COR-L47 (cell line): ENCODE data around the gene EIF4EBP3.
A peak's percentile ranks its signal among the peaks of the same experiment; 100 is the strongest.

Experiments used
- DNase-seq: peaks from one replicate; lab custom pipeline; 2025; lab: John Stamatoyannopoulos, UW

The EIF4EBP3 gene

GRCh38 chr5:140557136-140557805 lies 9.8 kb downstream of the EIF4EBP3 start, which contains the start of gene SRA1:
Gene SRA1, minus strand, starts transcription at chr5:140557473. Its CDS starts 21 bp downstream, at chr5:140557452.
- peak; percentile 91 for DNase-seq

- no peak for DNase-seq
These were observed 10.5 kb downstream of the EIF4EBP3 start for GRCh38 chr5:140557965-140558364.

GRCh38 chr5:140558542-140558941 lies 11.1 kb downstream of the EIF4EBP3 start:
- no peak for DNase-seq

GRCh38 chr5:140560227-140560626 lies 12.8 kb downstream of the EIF4EBP3 start:
- DNase-seq, result no peak

DNA sequence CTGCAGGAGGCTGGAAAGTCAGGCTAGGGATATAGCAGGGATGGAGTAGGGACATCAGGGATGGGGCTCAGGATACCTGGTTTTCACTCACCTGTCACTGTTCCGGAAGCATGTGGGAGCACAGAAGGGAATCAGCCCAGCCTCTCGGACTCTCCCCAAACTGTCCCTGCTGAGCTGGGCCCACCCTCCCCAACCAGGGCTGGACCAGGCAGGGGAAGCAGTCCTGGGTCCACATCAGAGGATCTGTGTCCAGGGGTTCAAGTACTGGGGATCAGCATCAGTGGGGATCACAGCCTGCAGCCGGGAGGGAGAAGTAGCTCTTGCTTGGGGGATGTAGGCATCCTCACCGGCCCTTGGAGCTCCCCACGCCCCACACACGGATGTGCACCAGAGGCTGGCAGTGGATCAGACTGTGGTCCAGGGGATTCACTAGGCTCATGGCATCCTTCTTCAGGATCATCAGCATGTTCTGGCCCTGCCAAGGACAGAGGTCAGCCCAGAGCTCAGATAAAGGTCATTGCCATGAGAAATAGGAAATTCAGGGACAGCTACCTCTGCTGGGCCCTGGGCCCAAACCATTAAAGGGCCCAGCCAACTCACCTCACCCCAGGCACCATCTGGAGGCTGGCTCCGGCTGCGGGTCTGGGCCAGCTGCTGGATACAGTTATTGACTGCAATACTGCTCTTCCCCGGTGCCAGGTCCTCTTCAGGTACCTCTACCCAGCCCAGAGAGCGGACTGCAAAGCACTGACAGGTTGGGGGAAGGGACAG lies 14.5 kb downstream of the EIF4EBP3 start:
- no peak for DNase-seq

GRCh38 chr5:140563596-140563995 lies 16.1 kb downstream of the EIF4EBP3 start:
- peak; percentile 8 for DNase-seq

GRCh38 chr5:140564196-140565023 lies 16.9 kb downstream of the EIF4EBP3 start, which contains the start of the genes APBB3 and SLC35A4:
Gene APBB3, minus strand, starts transcription at chr5:140564598. Its CDS starts 353 bp downstream, at chr5:140564245.
Gene SLC35A4, plus strand, starts transcription at chr5:140564828. Its CDS starts 2,342 bp downstream, at chr5:140567170.
- DNase-seq, result peak; percentile 99

DNA sequence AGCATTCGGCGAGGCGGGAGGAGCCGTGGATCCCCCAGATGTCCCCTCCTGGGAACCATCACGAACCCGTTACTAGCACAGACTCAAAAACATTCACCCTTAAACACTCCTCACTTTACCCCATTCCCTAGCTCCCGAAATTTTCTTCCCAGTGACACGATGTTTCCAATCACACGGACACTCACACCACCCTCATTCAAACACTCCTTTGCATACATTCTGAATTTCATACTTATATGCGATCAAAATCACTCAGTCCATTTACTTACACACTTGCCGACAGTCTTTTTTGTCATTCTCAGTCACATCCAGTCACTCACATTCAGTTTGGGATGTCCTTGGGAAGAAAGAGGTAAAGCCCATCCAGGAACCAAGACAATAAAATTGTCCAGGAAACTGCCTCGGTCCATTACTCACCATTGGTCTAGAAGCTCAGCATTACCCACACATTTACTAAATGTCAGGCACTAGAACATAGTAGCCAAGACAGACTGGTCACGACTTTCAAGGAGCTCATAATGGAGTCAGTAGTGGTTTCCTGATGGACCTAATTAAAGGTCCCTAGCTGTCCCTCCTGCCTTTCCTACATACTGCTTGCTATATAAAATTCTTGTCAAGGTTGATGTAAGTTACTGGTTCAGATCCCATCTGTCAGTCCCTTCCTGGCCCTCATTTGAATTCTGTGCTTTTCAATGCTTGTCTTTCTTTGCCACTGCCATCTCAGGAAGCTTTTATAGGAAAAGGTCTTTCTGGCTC lies 17.7 kb downstream of the EIF4EBP3 start:
- DNase-seq, result no peak

DNA sequence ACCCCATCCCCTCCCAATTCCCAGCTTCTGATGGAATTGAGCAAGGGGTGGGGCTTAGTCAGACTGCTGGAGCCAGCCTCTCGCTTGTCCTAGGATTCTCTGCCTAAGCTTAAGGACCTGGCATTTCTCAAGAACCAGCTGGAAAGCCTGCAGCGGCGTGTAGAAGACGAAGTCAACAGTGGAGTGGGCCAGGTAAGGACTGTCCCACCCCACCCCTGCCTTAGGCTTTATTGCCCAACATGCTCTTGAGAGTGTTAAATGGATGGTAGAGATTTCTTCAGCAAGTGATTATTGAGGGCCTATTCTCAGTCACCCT lies 18.3 kb downstream of the EIF4EBP3 start:
- no peak for DNase-seq

DNA sequence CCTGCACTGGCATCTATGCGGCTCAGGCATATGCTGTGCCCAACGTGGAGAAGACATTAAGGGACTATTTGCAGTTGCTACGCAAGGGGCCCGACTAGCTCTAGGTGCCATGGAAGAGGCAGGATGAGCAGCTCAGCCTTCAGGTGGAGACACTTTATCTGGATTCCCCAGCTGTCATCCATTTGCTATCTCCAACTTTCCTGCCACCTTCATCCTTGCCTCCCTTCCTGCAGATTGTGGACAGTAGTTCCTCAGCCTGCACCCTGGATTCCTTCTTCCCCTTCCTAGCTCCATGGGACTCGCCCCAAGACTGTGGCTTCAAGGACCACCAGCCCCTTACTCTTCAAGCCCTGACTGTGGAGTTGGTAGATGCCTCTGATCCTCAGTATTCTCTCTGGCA lies 19.2 kb downstream of the EIF4EBP3 start:
- no peak for DNase-seq

DNA sequence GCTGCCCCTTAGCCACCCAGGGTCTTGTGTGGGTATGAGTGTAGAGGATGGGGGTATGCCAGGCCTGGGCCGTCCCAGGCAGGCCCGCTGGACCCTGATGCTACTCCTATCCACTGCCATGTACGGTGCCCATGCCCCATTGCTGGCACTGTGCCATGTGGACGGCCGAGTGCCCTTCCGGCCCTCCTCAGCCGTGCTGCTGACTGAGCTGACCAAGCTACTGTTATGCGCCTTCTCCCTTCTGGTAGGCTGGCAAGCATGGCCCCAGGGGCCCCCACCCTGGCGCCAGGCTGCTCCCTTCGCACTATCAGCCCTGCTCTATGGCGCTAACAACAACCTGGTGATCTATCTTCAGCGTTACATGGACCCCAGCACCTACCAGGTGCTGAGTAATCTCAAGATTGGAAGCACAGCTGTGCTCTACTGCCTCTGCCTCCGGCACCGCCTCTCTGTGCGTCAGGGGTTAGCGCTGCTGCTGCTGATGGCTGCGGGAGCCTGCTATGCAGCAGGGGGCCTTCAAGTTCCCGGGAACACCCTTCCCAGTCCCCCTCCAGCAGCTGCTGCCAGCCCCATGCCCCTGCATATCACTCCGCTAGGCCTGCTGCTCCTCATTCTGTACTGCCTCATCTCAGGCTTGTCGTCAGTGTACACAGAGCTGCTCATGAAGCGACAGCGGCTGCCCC lies 19.8 kb downstream of the EIF4EBP3 start:
- no peak for DNase-seq

- DNase-seq, result no peak
These were observed 20.4 kb downstream of the EIF4EBP3 start for GRCh38 chr5:140567871-140568270.

- no peak for DNase-seq
These were observed 21.1 kb downstream of the EIF4EBP3 start for GRCh38 chr5:140568443-140569063.

DNA sequence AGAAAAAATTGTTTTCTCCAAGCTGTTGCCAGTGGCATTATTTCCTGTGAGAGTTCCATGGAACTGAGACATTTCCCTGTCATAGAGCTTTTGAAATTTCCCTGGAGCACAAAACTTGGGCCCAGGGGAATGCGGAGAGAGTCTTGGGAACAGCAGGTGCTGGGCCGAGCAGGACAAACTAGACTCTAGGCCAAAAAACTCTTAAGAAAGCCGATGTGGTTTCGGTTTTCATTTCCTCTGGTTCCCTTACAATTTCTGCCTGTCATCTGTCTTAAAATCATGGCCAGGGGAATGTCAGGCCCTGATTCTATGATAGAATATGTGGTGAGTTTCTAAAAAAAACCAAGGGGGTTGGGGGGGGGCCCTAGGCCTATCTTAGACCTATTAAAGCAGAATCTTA lies 21.7 kb downstream of the EIF4EBP3 start:
- no peak for DNase-seq

- DNase-seq, result no peak
These were observed 22.6 kb downstream of the EIF4EBP3 start for GRCh38 chr5:140570058-140570457.

DNA sequence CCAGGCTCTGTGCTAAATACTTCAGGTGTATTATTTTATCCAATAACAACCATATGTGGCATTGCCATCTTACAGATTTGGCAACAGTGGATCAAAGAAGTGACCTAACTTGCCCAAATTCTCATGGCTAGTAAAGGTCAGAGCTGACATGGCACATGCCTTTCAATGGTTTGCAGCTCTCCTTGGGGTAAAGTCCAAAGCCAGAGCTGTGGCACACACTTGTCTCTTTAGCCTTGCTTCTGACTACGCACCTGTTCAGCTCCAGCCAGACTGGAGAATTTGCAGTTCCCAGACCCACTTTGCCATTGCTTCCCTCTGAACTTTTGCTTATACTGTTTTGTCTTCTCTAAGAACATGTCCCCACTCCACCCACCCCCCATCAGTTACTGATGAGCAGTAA lies 23.0 kb downstream of the EIF4EBP3 start:
- DNase-seq, result no peak

DNA sequence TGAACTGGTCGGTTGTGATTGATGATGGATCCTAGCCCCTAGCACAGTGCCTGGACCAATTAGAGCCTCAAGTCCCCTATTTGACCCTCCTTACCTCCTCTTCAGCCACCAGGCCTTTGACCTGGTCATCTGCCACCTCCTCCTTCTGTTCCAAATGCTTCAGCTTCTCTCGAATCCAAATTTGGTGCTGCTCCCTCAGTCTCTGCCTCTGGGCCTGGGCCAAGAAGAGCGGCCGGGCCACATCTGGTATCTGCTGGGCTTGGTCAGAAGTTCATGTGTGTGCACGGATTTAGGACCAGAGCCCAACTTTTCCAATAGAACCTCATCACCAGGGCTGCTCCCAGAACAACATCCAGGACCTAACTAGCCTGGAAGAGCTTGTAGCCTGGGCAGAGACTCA lies 23.6 kb downstream of the EIF4EBP3 start:
- no peak for DNase-seq

GRCh38 chr5:140573683-140574082 lies 26.2 kb downstream of the EIF4EBP3 start:
- no peak for DNase-seq

DNA sequence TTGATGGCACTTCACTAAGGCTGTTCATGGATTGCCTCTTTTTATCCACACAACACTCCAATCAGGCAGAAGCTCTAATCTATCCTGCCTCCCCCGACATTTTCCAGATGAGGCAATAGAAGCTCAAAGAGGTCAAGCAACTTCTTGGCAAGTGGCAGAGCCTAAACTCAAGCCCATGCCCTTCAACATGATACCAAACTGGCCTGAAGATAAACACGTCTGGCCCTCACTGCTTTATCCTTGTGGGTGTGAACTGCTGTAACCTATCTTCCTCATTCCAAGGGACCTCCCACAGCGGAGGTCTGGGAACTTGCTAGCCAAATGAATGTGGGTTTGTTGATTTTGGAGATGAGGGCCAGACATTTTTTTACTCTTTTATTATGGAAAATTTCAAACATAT lies 26.7 kb downstream of the EIF4EBP3 start:
- no peak for DNase-seq

DNA sequence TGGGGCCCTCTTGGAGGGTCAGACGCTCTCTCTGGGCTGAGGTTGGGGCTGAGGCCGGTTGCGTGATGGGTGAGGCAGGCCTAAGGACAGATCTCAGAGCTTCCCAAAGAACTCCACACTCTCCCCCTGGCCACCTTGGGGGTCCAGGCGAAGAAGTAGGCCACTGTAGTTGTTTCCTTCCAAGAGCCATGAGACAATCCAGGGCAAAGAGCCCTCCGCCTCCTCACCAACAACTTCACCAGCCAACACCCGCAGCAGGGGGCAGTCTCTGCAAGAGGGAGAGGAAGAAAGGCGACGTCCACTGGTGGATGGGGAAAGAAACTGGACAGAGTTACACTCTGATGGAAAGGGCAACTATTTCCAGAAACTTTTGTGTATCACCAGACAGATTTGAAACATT lies 27.8 kb downstream of the EIF4EBP3 start:
- no peak for DNase-seq

DNA sequence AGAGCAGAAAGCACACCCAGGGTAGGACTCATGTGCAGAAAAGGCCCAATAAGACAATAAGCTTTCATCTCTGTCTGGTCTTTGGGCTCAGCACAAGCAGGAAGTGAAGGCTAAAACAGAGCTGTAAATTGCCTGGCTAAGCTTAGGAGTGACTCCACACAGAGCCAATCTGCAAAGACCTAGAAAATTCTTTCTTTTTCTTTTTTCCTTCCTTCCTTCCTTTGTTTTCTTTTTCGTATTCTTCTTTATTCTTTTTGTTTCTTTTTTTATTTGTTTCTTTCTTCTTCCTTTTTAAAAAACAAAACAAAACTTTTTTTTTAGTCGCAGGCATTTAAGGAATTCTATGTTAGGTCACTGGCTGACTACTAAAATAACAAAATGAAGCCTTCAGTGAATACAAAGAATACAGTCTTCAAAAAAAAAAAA lies 29.3 kb downstream of the EIF4EBP3 start:
- DNase-seq, result no peak
